ENCODE data around the gene NF1.
"Not testable (repeated sequence)": the region's sequence is repeated elsewhere in the genome, so short reads cannot be mapped to it uniquely, and the experiment has no call there.

The NF1 gene

GRCh38 chr17:31090650-31091049 is 4.1 kb upstream of the NF1 start:
- DNase-seq, result not testable (repeated sequence)

DNA sequence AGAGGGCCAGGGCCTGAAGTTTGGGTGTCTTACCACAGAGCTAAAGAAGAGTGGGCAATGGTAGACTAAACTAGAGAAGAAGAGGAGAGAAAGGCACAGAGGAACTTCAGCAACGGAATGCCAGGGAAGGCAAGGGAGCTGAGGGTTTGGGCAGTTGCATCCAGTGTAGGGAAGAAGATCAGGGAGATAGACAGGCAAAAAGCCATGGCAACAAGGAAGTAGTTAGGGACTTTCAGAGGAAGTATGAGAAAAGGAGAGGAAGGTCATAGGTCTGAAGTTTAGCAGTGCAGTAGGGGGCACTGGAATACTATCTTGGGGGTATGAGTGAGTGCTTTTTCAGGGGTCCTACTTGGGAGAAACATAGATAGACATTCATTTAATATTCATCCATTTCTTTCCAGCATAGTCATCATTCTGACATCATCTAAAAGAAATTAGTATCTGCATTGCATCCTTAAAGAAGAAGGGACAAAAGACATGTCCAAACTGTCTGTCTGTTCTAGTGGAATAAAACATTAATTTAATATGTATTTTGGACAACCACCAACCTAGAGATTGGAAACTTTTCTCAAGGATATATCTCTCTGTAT is 2.2 kb upstream of the NF1 start:
- no peak for DNase-seq

DNA sequence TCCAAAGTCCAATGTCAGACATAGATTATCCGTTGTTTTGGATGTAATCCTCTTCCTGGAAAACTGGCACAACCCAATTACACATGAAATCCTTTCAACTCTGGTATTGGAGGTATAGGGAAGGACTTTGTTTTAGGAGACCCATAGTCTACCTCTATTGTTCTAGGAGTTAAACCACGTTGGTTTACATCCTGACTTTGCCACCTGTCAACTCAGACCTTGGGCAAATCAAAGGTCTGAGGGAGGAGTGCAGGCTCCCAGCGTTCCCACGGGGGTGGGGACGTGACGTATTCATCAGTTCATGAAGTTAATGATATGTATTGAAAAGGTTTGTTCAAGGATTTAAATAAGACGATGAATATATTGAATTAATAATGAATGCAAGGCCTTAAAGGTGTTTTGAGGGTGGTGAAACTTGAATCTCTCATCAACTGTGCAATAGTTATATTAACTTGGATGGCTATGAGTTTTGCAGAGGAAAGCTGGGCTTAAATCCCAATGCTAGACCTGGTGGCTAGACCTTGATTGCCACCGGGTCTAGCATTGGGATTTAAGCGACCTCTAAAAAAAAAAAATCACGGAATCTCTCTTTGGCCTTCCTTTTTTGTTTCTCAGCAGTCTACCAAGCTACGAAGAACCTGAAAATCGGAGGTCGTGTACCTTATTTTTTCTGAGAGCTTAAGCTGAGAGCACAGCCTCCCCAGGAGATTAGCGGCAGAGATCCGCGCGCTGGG is 744 bp upstream of the NF1 start:
- no peak for DNase-seq

DNA sequence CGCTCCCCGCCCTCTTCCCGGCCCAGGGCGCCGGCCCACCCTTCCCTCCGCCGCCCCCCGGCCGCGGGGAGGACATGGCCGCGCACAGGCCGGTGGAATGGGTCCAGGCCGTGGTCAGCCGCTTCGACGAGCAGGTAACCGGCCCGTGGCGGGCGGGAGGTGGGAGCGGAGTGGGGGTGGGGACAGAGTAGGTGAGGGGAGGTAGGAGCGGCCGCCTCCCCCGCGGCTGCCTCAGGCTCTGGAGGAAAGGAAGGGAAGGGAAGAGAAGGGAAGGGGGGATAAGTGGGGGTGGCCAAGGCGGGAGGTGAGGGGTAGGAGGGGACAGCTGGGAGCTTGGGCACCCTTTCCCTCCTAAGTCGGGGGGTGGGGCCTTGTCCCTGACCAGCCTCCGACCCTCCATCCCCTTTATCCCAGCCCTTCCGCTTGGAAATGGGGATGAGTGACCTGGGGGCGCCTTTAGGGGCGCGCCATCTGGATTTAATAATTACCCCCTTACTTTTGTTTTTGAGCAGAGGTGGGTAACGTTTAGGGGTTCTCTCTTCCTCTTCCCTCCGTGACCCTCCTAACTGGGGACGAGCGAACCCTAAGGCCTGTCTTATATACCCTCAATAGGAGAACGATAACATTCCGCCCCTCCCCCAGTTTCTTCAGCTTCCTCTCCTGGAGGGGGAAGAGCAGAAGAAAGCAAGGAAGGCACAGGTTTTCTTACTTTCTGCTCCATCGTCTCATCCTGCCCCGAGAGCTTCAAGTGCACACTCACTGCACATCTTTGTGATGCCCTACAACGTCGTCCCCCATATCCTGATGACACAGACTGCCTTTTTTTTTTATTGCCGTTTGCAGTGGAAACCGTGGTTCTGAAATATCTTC is 694 bp downstream of the NF1 start:
- no peak for DNase-seq

DNA sequence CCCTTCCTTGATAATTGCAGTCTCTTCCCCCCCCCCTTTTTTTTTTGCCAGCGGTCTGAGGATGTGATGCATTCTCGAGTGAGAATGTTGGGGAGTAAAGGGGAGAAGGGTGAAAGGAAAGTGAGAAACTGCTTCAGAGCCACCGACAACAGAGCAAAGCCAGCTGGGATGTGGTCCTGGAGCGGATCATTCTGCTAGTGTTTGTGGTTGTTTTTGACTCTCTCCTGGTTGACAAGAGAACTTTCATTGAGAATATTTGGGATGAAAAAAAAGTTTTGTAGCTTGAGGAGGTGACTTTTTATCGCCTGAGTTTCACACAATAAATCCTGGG is 1.3 kb downstream of the NF1 start:
- no peak for DNase-seq

DNA sequence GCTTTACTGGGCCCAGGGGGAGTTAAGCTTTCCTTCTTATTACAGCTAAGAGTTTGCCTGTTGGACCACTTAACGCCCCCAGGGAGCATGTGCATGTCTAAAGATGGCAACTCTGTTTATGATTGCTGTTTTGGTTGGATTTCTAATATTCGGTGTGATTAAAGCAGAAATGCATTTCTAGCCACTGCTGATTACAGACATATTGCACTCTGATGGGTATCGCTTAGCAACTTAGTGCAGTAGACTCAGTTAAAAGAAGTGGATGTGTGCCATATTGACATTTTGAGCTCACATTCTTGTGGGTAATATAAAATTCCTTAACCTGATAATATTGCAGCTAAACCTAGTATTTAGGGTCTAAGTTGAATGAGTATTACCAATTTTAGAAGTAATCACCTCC is 4.2 kb downstream of the NF1 start:
- DNase-seq, result no peak

DNA sequence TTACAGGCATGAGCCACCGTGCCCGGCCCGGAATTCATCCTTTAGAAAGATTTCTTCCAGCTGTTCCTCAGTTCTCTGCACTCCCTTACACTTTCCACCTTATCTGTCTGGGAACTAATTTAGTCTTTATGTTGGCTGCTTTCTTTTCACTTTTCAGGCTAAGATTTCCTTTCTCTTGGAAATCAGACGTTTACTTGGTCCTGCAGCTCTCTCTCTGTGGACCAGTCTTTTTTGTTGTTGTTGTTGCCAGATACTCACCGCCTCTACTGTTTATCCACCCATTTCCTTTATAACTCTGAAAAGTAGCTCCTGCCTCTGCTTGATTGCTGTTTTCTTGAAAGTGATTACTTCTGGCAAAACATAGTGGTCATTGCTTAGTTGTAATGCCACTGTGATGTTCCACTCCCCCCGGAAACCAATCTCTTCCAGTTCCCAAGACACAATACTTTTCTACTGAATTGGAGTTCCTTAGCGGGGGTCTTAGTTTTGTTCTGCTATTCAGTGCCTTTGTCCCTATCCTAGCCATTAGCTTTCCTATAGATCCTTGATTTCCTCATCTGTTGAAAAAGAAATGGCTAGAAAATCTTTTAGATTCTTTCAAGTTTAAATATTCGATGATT is 6.2 kb downstream of the NF1 start:
- DNase-seq, result no peak

DNA sequence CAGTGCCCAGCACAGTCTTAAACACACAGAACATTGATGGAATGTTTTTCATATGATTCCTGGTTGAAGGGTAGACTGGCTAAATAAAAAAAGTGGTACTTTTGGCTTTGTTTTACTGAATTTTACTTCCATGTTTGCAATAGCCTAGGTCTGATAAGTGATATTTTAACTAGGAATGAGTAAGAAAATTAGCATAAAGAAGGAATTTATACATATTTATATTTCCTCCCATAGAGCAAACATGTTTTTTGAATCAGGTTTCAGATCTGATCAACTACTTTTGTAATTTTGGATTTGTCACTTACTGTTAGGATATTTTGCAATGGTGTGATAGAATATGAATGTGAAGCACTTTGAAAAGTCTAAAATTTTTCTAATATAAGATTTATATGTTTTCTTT is 7.2 kb downstream of the NF1 start:
- DNase-seq, result no peak

GRCh38 chr17:31105991-31106390 is 11.2 kb downstream of the NF1 start:
- DNase-seq, result no peak

DNA sequence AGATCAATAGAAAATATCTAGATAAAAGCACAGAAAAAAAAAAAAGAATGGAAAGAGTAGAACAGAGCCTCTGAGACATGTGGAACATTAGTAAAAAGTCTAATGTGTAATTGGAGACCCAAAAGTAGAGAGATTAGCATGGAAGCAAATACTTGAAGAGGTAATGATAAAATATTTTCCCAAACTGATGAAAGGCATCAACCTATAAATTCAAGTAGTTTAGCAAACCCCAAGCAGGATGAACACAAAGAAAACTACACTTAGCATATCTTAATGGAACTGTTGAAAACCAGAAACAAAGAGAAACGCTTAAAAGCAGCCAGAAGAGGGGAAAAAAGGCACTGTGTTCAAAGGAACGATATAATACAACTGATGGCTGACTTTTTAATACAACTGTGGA is 16.4 kb downstream of the NF1 start:
- DNase-seq, result no peak

- DNase-seq, result no peak
These were observed 17.4 kb downstream of the NF1 start for GRCh38 chr17:31112001-31112661.

GRCh38 chr17:31113368-31113767 is 18.6 kb downstream of the NF1 start:
- DNase-seq, result not testable (repeated sequence)

DNA sequence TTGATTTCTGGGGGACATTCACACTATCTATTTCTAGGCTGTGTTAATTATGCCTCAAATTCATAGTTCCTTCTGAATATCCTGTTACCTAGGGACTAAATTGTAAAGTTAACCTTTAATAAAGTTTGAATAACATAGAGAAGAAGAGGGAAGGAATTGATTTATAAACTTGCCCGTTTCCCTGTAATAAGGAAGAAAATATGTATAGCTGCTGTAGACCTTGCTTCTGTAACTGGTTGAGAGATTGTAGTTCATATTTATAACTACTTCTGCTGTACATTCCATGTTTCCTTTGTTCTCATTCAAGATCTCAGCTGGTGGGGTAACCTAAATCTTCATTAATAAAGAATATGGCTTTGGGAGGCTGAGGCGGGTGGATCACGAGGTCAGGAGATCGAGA is 19.2 kb downstream of the NF1 start:
- DNase-seq, result no peak

- no peak for DNase-seq
These were observed 20.3 kb downstream of the NF1 start for GRCh38 chr17:31114956-31115555.

GRCh38 chr17:31116167-31116566 is 21.4 kb downstream of the NF1 start:
- no peak for DNase-seq

DNA sequence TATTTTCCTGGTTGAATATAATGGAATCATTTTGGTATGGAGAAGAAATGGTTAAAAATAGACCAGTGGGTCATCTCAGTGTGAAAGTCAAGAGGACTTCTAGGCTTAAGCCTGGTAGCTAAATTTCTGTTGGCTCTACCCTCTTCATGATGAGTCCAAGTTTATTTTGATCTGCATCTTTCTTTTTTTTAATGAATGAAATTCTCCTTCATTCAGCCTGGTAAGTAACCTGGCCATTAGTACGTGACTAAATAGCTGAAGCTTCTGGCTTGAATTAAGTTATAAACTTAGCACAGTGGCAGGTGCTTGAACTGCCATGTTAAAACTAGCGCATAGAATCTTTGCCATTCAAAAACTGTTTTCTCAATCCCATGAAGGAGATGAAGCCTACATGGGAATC is 28.0 kb downstream of the NF1 start:
- DNase-seq, result no peak

- no peak for DNase-seq
These were observed 31.5 kb downstream of the NF1 start for GRCh38 chr17:31126318-31126717.

- DNase-seq, result no peak
These were observed 33.5 kb downstream of the NF1 start for GRCh38 chr17:31128241-31128640.

GRCh38 chr17:31130286-31131224 is 35.8 kb downstream of the NF1 start:
- DNase-seq, result no peak

DNA sequence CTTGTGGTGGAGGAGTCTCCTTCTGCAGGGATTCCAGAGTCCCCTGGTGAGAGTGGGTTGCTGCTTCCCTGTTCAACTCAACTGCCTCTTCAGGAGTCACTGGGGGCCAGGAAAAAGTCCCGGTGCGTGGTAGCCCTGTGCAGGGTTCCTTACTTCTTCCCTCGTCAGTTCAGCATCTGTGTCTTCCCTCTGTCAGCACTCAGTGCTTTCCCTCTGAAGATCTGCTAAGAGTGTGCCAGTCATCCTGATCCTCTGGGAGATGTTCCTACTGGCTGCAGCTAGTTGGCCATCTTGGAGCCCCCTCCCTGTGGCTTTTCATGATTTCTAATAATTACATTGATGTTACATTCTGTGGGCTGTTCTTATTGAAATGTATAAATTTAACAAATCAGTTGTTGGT is 36.5 kb downstream of the NF1 start:
- no peak for DNase-seq

- no peak for DNase-seq
These were observed 38.2 kb downstream of the NF1 start for GRCh38 chr17:31132977-31133376.

- no peak for DNase-seq
These were observed 39.8 kb downstream of the NF1 start for GRCh38 chr17:31134576-31134975.

All from CD4-positive, alpha-beta T cell treated with Interleukin-15 for 1 hour (primary cell).